Measurements from ENCODE around the gene MYO3B.

Gene MYO3B

DNA sequence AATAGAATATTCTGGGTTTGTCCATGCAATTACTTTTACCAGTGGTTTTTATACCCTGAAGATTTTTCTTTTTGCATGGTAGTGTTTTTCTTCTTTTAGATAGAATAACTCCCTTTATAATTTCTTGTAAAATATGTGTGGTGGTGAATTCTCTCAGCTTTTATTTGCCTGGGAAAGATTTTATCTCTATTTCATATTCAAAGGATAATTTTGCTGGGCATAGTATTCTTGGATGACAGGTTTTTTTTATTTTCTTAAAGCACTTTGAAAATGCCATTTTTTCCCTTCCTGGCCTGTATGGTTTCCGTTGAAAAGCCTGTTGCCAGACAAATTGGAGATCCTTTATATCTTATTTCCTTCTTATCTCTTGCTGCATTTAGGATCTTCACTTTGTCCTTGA, 113.5 kb downstream of the MYO3B start:
- Histone ChIP-seq H3K18ac (ENCODE audit: low read depth in 1 of 2, low read length in 2 of 2) (no peak overlapping the region), H2BK5ac (ENCODE audit: low read depth, low read length, poor library complexity, severe bottlenecking) (no peak overlapping the region), H2BK120ac (ENCODE audit: low read depth, low read length) (no peak overlapping the region), H4K91ac (ENCODE audit: low read length) (no peak overlapping the region), H2BK12ac (ENCODE audit: low read length in 2 of 2) (no peak overlapping the region), H2AK5ac (ENCODE audit: low read length, severe bottlenecking) (no peak overlapping the region), H3K27me3 (ENCODE audit: control insufficient read depth in 1 of 2, insufficient read depth in 1 of 2, low read length in 2 of 2) (no peaks in the 10 kb centered on the region), H3K4me3 (ENCODE audit: insufficient read depth in 1 of 2, low read depth in 1 of 2, low read length in 2 of 2) (no peak overlapping the region), H3K23ac (ENCODE audit: low read length in 2 of 2) (no peak overlapping the region), H3K79me1 (replicated peaks; ENCODE audit: low read length, poor library complexity, severe bottlenecking) (no peaks in the 10 kb centered on the region), H3K36me3 (ENCODE audit: control insufficient read depth in 1 of 2, insufficient read depth in 2 of 2, low read depth in 1 of 2, low read length in 2 of 2) (no peaks in the 10 kb centered on the region), H3K27ac (ENCODE audit: low read length, poor library complexity, severe bottlenecking) (no peak overlapping the region), H3K4ac (ENCODE audit: low read depth in 1 of 2, low read length in 2 of 2) (no peak overlapping the region), H3K9me3 (ENCODE audit: control insufficient read depth, low read length) (peaks cover 53% of the 10 kb centered on the region), H3K9ac (ENCODE audit: low read length) (no peak overlapping the region), H3K14ac (ENCODE audit: low read length in 2 of 2) (no peak overlapping the region), H4K8ac (ENCODE audit: low read length) (no peak overlapping the region), H3K4me1 (ENCODE audit: control insufficient read depth, insufficient read depth, low read depth, low read length) (no peaks in the 10 kb centered on the region), H2AFZ (ENCODE audit: low read depth, low read length) (no peak overlapping the region), H3K4me2 (ENCODE audit: low read length, poor library complexity, severe bottlenecking) (no peak overlapping the region), H2BK15ac (ENCODE audit: low read depth, poor library complexity, severe bottlenecking) (no peak overlapping the region)
- 33% methylated on average over 1 of the region's 1 CpG for WGBS
- DNase-seq, result no peak

DNA sequence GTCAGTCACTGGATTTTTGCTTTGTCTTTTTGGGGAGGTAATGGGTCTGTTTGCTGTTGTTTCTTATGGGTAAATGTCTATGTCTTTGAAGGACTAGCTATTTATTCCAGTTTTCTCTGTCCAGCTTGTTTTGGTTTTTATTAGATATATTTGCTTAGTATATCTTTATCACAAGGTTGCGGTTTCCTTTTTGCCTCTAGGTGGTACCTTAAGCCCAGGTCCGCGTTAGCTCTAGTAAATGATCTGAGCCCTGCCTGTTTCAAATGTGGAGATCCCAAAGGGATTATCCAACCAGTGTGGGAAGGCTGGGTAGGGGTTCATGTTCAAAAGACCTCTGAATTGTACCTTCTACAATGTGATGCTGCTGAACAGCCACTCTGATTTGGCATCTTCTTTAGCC, 114.5 kb downstream of the MYO3B start:
- no peaks in the 10 kb centered on the region for H3K79me1 ChIP-seq (replicated peaks; ENCODE audit: low read length, poor library complexity, severe bottlenecking)
- H4K91ac ChIP-seq (ENCODE audit: low read length), result no peak overlapping the region
- no peaks in the 10 kb centered on the region for H3K27me3 ChIP-seq (ENCODE audit: control insufficient read depth in 1 of 2, insufficient read depth in 1 of 2, low read length in 2 of 2)
- H3K27ac ChIP-seq (ENCODE audit: low read length, poor library complexity, severe bottlenecking), result no peak overlapping the region
- no peak overlapping the region for H3K4ac ChIP-seq (ENCODE audit: low read depth in 1 of 2, low read length in 2 of 2)
- DNase-seq, result no peak
- no peak overlapping the region for H2BK12ac ChIP-seq (ENCODE audit: low read length in 2 of 2)
- no peak overlapping the region for H3K4me3 ChIP-seq (ENCODE audit: insufficient read depth in 1 of 2, low read depth in 1 of 2, low read length in 2 of 2)
- H2BK120ac ChIP-seq (ENCODE audit: low read depth, low read length), result no peak overlapping the region
- peaks cover 53% of the 10 kb centered on the region for H3K9me3 ChIP-seq (ENCODE audit: control insufficient read depth, low read length)
- WGBS, result 86% methylated on average over 3 of the region's 3 CpGs
- no peak overlapping the region for H2BK5ac ChIP-seq (ENCODE audit: low read depth, low read length, poor library complexity, severe bottlenecking)
- no peak overlapping the region for H3K14ac ChIP-seq (ENCODE audit: low read length in 2 of 2)
- H4K8ac ChIP-seq (ENCODE audit: low read length), result no peak overlapping the region
- H3K18ac ChIP-seq (ENCODE audit: low read depth in 1 of 2, low read length in 2 of 2), result no peak overlapping the region
- no peak overlapping the region for H2AK5ac ChIP-seq (ENCODE audit: low read length, severe bottlenecking)
- no peak overlapping the region for H3K9ac ChIP-seq (ENCODE audit: low read length)
- no peak overlapping the region for H2BK15ac ChIP-seq (ENCODE audit: low read depth, poor library complexity, severe bottlenecking)
- no peak overlapping the region for H3K23ac ChIP-seq (ENCODE audit: low read length in 2 of 2)
- no peak overlapping the region for H3K4me2 ChIP-seq (ENCODE audit: low read length, poor library complexity, severe bottlenecking)
- H2AFZ ChIP-seq (ENCODE audit: low read depth, low read length), result no peak overlapping the region
- no peaks in the 10 kb centered on the region for H3K36me3 ChIP-seq (ENCODE audit: control insufficient read depth in 1 of 2, insufficient read depth in 2 of 2, low read depth in 1 of 2, low read length in 2 of 2)
- H3K4me1 ChIP-seq (ENCODE audit: control insufficient read depth, insufficient read depth, low read depth, low read length), result no peaks in the 10 kb centered on the region

DNA sequence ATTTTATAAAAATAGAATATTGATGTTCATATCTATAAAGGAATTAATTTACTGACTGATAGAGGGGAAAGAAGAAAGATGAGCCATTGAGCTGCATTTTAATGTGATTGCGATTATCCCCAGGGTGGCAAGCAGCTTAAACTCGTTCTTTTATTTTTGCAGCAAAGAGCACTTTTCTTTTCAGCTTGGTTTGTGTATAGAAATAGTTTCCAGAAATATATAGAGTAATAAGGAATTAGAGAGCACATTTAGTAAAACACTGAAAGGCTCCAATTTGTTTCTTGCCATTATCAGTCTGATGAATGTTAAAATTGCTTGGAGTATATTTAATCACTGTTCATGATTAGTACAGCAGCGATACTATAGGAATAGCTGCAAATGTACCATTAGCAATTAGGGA, 119.5 kb downstream of the MYO3B start:
- no peak for DNase-seq
- H3K9me3 ChIP-seq (ENCODE audit: control insufficient read depth, low read length), result peaks cover 18% of the 10 kb centered on the region
- no peaks in the 10 kb centered on the region for H3K79me1 ChIP-seq (replicated peaks; ENCODE audit: low read length, poor library complexity, severe bottlenecking)
- no peaks in the 10 kb centered on the region for H3K36me3 ChIP-seq (ENCODE audit: control insufficient read depth in 1 of 2, insufficient read depth in 2 of 2, low read depth in 1 of 2, low read length in 2 of 2)
- no peak overlapping the region for H3K18ac ChIP-seq (ENCODE audit: low read depth in 1 of 2, low read length in 2 of 2)
- H4K91ac ChIP-seq (ENCODE audit: low read length), result no peak overlapping the region
- H3K14ac ChIP-seq (ENCODE audit: low read length in 2 of 2), result no peak overlapping the region
- H3K27ac ChIP-seq (ENCODE audit: low read length, poor library complexity, severe bottlenecking), result no peak overlapping the region
- no peak overlapping the region for H4K8ac ChIP-seq (ENCODE audit: low read length)
- no peak overlapping the region for H2BK12ac ChIP-seq (ENCODE audit: low read length in 2 of 2)
- 93% methylated on average over 2 of the region's 3 CpGs for WGBS
- H3K27me3 ChIP-seq (ENCODE audit: control insufficient read depth in 1 of 2, insufficient read depth in 1 of 2, low read length in 2 of 2), result no peaks in the 10 kb centered on the region
- no peaks in the 10 kb centered on the region for H3K4me1 ChIP-seq (ENCODE audit: control insufficient read depth, insufficient read depth, low read depth, low read length)
- no peak overlapping the region for H3K4me3 ChIP-seq (ENCODE audit: insufficient read depth in 1 of 2, low read depth in 1 of 2, low read length in 2 of 2)
- H2AFZ ChIP-seq (ENCODE audit: low read depth, low read length), result no peak overlapping the region
- no peak overlapping the region for H3K4ac ChIP-seq (ENCODE audit: low read depth in 1 of 2, low read length in 2 of 2)
- H3K23ac ChIP-seq (ENCODE audit: low read length in 2 of 2), result no peak overlapping the region
- H3K9ac ChIP-seq (ENCODE audit: low read length), result no peak overlapping the region
- H3K4me2 ChIP-seq (ENCODE audit: low read length, poor library complexity, severe bottlenecking), result no peak overlapping the region
- H2BK120ac ChIP-seq (ENCODE audit: low read depth, low read length), result no peak overlapping the region
- no peak overlapping the region for H2BK15ac ChIP-seq (ENCODE audit: low read depth, poor library complexity, severe bottlenecking)
- H2BK5ac ChIP-seq (ENCODE audit: low read depth, low read length, poor library complexity, severe bottlenecking), result no peak overlapping the region
- H2AK5ac ChIP-seq (ENCODE audit: low read length, severe bottlenecking), result no peak overlapping the region

DNA sequence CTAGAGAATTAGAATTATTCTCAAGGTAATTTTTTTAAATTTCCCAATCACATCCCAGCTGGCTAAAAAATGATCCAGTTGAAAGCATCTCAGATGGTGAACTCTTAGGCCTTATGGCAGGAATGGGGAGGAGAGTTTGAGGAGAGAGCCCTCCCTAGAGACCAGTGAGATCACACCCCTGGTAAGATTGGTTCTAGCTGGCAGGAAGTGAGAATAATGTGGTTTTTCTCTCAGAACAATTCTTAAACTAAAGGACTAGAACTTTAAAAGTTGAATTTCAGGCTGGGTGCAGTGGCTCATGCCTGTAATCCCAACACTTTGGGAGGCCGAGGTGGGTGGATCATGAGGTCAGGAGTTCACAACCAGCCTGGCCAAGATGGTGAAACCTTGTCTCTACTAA, 120.2 kb downstream of the MYO3B start:
- Histone ChIP-seq H3K27me3 (ENCODE audit: control insufficient read depth in 1 of 2, insufficient read depth in 1 of 2, low read length in 2 of 2) (no peaks in the 10 kb centered on the region), H3K4me1 (ENCODE audit: control insufficient read depth, insufficient read depth, low read depth, low read length) (no peaks in the 10 kb centered on the region), H3K9ac (ENCODE audit: low read length) (no peak overlapping the region), H3K23ac (ENCODE audit: low read length in 2 of 2) (no peak overlapping the region), H2AK5ac (ENCODE audit: low read length, severe bottlenecking) (no peak overlapping the region), H2BK12ac (ENCODE audit: low read length in 2 of 2) (no peak overlapping the region), H3K4ac (ENCODE audit: low read depth in 1 of 2, low read length in 2 of 2) (no peak overlapping the region), H3K9me3 (ENCODE audit: control insufficient read depth, low read length) (peaks cover 18% of the 10 kb centered on the region), H4K91ac (ENCODE audit: low read length) (no peak overlapping the region), H2AFZ (ENCODE audit: low read depth, low read length) (no peak overlapping the region), H3K4me2 (ENCODE audit: low read length, poor library complexity, severe bottlenecking) (no peak overlapping the region), H4K8ac (ENCODE audit: low read length) (no peak overlapping the region), H3K79me1 (replicated peaks; ENCODE audit: low read length, poor library complexity, severe bottlenecking) (no peaks in the 10 kb centered on the region), H2BK15ac (ENCODE audit: low read depth, poor library complexity, severe bottlenecking) (no peak overlapping the region), H2BK5ac (ENCODE audit: low read depth, low read length, poor library complexity, severe bottlenecking) (no peak overlapping the region), H3K36me3 (ENCODE audit: control insufficient read depth in 1 of 2, insufficient read depth in 2 of 2, low read depth in 1 of 2, low read length in 2 of 2) (no peaks in the 10 kb centered on the region), H3K27ac (ENCODE audit: low read length, poor library complexity, severe bottlenecking) (no peak overlapping the region), H3K14ac (ENCODE audit: low read length in 2 of 2) (no peak overlapping the region), H3K18ac (ENCODE audit: low read depth in 1 of 2, low read length in 2 of 2) (no peak overlapping the region), H3K4me3 (ENCODE audit: insufficient read depth in 1 of 2, low read depth in 1 of 2, low read length in 2 of 2) (no peak overlapping the region), H2BK120ac (ENCODE audit: low read depth, low read length) (no peak overlapping the region)
- no peak for DNase-seq
- WGBS, result 92% methylated on average over 1 of the region's 1 CpG
